ENCODE results near the gene AIF1.

Gene AIF1

GRCh38 chr6:31614684-31615578 lies at the start of gene AIF1:
Gene AIF1 (plus strand): TSS chr6:31615234. CDS start chr6:31615330, 96 bp downstream.
- DNase-seq: no peak

- no peak for DNase-seq
Measured at GRCh38 chr6:31567531-31568370, 47.3 kb upstream of the AIF1 start.

DNA sequence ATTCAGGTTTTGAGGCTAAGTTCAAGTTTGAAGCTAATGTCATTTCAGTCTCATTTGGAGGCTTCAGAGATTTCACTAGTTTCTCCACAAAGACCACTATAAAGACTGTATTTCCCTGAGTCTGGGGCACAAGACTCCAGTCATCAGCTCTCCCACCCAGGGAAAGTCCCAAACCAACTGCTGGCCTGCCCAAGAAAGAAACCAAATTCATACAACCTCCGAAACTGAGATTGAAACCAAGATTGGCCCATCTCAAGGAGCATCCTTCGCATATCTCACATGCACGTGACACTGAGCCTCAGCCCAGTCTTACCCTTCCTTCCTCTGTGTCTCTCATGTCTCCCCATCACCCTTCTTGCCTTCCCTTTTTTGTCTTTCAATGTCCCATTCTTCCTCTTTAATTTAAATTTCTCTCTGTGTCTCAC lies 46.5 kb upstream of the AIF1 start:
- DNase-seq: no peak

- no peak for DNase-seq
Measured at GRCh38 chr6:31569861-31570536, 45.0 kb upstream of the AIF1 start.

- DNase-seq: no peak
Measured at GRCh38 chr6:31572041-31572911, 42.8 kb upstream of the AIF1 start, which contains the start of gene LTA. Gene LTA (plus strand): TSS chr6:31572289. CDS start chr6:31572743, 454 bp downstream.

DNA sequence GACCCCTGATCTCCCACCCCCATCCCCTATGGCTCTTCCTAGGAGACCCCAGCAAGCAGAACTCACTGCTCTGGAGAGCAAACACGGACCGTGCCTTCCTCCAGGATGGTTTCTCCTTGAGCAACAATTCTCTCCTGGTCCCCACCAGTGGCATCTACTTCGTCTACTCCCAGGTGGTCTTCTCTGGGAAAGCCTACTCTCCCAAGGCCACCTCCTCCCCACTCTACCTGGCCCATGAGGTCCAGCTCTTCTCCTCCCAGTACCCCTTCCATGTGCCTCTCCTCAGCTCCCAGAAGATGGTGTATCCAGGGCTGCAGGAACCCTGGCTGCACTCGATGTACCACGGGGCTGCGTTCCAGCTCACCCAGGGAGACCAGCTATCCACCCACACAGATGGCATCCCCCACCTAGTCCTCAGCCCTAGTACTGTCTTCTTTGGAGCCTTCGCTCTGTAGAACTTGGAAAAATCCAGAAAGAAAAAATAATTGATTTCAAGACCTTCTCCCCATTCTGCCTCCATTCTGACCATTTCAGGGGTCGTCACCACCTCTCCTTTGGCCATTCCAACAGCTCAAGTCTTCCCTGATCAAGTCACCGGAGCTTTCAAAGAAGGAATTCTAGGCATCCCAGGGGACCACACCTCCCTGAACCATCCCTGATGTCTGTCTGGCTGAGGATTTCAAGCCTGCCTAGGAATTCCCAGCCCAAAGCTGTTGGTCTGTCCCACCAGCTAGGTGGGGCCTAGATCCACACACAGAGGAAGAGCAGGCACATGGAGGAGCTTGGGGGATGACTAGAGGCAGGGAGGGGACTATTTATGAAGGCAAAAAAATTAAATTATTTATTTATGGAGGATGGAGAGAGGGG lies 41.6 kb upstream of the AIF1 start:
- DNase-seq: no peak

DNA sequence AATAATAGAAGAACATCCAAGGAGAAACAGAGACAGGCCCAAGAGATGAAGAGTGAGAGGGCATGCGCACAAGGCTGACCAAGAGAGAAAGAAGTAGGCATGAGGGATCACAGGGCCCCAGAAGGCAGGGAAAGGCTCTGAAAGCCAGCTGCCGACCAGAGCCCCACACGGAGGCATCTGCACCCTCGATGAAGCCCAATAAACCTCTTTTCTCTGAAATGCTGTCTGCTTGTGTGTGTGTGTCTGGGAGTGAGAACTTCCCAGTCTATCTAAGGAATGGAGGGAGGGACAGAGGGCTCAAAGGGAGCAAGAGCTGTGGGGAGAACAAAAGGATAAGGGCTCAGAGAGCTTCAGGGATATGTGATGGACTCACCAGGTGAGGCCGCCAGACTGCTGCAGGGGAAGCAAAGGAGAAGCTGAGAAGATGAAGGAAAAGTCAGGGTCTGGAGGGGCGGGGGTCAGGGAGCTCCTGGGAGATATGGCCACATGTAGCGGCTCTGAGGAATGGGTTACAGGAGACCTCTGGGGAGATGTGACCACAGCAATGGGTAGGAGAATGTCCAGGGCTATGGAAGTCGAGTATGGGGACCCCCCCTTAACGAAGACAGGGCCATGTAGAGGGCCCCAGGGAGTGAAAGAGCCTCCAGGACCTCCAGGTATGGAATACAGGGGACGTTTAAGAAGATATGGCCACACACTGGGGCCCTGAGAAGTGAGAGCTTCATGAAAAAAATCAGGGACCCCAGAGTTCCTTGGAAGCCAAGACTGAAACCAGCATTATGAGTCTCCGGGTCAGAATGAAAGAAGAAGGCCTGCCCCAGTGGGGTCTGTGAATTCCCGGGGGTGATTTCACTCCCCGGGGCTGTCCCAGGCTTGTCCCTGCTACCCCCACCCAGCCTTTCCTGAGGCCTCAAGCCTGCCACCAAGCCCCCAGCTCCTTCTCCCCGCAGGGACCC lies 40.6 kb upstream of the AIF1 start:
- DNase-seq: no peak

- DNase-seq: peak in 1 of 2 experiments; percentile 11
Measured at GRCh38 chr6:31575335-31575901, 39.6 kb upstream of the AIF1 start, which contains the start of gene TNF. Gene TNF (plus strand): TSS chr6:31575565. CDS start chr6:31575742, 177 bp downstream.

DNA sequence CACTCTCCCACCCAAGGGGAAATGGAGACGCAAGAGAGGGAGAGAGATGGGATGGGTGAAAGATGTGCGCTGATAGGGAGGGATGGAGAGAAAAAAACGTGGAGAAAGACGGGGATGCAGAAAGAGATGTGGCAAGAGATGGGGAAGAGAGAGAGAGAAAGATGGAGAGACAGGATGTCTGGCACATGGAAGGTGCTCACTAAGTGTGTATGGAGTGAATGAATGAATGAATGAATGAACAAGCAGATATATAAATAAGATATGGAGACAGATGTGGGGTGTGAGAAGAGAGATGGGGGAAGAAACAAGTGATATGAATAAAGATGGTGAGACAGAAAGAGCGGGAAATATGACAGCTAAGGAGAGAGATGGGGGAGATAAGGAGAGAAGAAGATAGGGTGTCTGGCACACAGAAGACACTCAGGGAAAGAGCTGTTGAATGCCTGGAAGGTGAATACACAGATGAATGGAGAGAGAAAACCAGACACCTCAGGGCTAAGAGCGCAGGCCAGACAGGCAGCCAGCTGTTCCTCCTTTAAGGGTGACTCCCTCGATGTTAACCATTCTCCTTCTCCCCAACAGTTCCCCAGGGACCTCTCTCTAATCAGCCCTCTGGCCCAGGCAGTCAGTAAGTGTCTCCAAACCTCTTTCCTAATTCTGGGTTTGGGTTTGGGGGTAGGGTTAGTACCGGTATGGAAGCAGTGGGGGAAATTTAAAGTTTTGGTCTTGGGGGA lies 38.9 kb upstream of the AIF1 start:
- no peak for DNase-seq

DNA sequence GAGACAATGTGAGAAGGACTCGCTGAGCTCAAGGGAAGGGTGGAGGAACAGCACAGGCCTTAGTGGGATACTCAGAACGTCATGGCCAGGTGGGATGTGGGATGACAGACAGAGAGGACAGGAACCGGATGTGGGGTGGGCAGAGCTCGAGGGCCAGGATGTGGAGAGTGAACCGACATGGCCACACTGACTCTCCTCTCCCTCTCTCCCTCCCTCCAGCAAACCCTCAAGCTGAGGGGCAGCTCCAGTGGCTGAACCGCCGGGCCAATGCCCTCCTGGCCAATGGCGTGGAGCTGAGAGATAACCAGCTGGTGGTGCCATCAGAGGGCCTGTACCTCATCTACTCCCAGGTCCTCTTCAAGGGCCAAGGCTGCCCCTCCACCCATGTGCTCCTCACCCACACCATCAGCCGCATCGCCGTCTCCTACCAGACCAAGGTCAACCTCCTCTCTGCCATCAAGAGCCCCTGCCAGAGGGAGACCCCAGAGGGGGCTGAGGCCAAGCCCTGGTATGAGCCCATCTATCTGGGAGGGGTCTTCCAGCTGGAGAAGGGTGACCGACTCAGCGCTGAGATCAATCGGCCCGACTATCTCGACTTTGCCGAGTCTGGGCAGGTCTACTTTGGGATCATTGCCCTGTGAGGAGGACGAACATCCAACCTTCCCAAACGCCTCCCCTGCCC lies 38.0 kb upstream of the AIF1 start:
- no peak for DNase-seq

- DNase-seq: no peak
Measured at GRCh38 chr6:31577579-31577966, 37.5 kb upstream of the AIF1 start.

DNA sequence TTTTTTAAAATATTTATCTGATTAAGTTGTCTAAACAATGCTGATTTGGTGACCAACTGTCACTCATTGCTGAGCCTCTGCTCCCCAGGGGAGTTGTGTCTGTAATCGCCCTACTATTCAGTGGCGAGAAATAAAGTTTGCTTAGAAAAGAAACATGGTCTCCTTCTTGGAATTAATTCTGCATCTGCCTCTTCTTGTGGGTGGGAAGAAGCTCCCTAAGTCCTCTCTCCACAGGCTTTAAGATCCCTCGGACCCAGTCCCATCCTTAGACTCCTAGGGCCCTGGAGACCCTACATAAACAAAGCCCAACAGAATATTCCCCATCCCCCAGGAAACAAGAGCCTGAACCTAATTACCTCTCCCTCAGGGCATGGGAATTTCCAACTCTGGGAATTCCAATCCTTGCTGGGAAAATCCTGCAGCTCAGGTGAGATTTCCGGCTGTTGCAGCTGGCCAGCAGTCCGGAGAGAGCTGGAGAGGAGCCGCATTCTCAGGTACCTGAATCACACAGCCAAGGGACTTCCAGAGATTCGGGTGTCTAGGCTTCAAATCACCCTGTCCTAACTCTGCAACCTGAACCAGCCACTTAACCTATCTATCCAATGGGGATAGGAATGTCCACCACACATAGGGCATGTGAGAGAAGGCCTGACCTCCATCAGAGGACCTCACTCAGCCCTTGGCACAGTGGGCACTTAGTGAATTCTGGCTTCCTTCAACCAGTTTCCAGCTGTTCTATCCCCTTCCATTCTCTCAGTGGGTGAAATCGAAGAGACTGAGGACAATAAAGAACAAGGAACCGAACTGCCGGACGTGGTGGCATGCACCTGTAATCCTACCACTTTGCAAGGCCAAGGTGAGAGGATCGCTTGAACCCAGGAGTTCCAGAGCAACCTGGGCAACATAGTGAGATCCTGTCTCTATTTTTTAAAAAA lies 36.6 kb upstream of the AIF1 start:
- no peak for DNase-seq

- DNase-seq: no peak
Measured at GRCh38 chr6:31579119-31579505, 35.9 kb upstream of the AIF1 start.

DNA sequence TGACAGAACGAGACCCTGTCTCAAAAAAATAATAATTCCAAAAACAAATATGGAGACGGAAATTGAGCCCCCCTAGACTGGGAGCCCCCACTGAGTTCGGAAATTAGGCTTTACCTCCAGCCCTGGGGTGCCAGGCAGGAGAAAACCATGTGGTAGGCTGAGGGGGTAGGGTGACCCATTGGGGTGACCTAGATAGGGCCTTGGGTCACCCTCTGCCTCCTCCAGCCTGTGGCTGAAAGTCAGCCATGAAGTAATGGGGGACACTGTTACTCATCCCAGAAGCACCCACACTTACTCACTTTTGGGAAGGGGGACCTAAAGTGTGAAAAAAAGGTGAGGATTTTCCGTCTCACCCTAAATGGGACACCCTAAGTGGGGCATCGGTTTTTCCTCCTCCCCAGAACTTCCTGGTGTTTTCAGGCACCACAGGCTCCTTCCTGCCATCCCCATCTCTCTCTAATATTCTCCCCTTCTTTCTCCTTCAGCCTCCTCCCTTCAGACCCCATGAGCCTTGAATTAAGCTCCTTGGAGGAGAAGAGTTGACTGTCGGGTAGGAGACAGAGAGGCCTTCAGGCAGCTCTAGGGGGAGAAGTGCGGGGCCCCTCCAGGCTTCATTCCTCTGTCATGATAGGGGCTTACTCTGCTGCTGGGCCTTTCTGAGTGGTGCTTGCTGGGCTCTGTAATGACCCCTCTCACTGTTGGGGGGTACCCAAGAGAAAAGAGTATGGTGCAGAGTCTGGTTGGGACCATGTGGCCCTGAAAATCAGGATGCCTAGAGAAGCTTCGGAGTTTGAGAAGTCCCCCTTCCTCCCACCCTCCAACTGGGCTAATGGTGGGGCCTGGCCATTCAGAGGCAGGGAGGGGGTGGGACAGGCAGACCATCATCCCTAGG lies 35.2 kb upstream of the AIF1 start:
- no peak for DNase-seq

DNA sequence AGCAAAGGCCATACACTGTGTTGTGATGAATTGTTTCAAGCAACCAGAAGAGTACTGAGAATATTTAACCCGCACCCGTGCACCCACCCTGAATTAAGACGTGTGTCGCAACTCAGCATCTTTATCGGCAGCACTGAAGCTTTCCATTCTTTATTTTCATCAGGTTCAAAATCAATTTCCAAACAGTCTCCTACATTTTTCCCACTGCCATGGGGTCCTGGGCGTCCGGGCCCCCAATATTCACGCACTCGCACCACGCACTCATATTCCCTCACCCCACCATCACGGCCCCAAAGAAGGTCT lies 34.6 kb upstream of the AIF1 start:
- DNase-seq: no peak

- peak; percentile 47 to 90 for DNase-seq
Measured at GRCh38 chr6:31580807-31581433, 34.1 kb upstream of the AIF1 start.
